Measurements from ENCODE around the gene NFIX. TPM values are rescaled to one million over a fixed set of nuclear protein-coding genes. Genes with fewer than 3 reads are reported as not detected.

Gene NFIX
- total RNA-seq, 1 donor from 2014 or later = 8.4 TPM

GRCh38 chr19:12996406-12997094, 1.3 kb downstream of the NFIX start:
- H3K4me3 Mint-ChIP-seq (ENCODE audit: unreplicated experiment) = peak overlapping the region; percentile 73
- peaks cover 11% of the 10 kb centered on the region for H3K36me3 Mint-ChIP-seq (ENCODE audit: low read depth, unreplicated experiment)
- peak overlapping the region; percentile 63 for H3K27ac ChIP-seq (ENCODE audit: low read depth, low read length)
- peak overlapping the region; percentile 75 for H2AFZ ChIP-seq (ENCODE audit: low read depth, low read length)
- H3K27me3 ChIP-seq (ENCODE audit: insufficient read depth, low read length) = no peaks in the 10 kb centered on the region
- H3K27me3 Mint-ChIP-seq (ENCODE audit: low read depth, unreplicated experiment) = peaks cover 77% of the 10 kb centered on the region
- no peak overlapping the region for H3K27ac Mint-ChIP-seq (ENCODE audit: unreplicated experiment)
- peaks cover 6% of the 10 kb centered on the region for H3K9me3 Mint-ChIP-seq (ENCODE audit: unreplicated experiment)
- TF ChIP-seq CTCF (IDR thresholded peaks at IDR 0.05; ENCODE audit: insufficient read depth, low read depth, low read length) (no peak), EZH2 (IDR thresholded peaks at IDR 0.05; ENCODE audit: insufficient read depth, low read length) (no peak)
- peaks cover 60% of the 10 kb centered on the region for H3K79me2 ChIP-seq (ENCODE audit: insufficient read depth, low read length)
- H3K36me3 ChIP-seq (ENCODE audit: insufficient read depth, low read length) = peaks cover 5% of the 10 kb centered on the region
- H3K4me1 ChIP-seq (ENCODE audit: insufficient read depth, low read length) = peaks cover 24% of the 10 kb centered on the region
- H3K4me1 Mint-ChIP-seq (ENCODE audit: low read depth, unreplicated experiment) = no peaks in the 10 kb centered on the region
- peaks cover 43% of the 10 kb centered on the region for H4K20me1 ChIP-seq (ENCODE audit: insufficient read depth, low read length)
- DNase-seq (ENCODE audit: low read depth) (no peak), FAIRE-seq (no peak)
- peak overlapping the region; percentile 87 for H3K9ac ChIP-seq (ENCODE audit: low read length)
- peak overlapping the region; percentile 72 for H3K4me3 ChIP-seq (ENCODE audit: insufficient read depth, low read depth, low read length)
- H3K9me3 ChIP-seq (ENCODE audit: insufficient read depth, low read depth, low read length) = no peaks in the 10 kb centered on the region
- peak overlapping the region; percentile 86 for H3K4me2 ChIP-seq (ENCODE audit: low read length)

GRCh38 chr19:12997179-12997966, 2.1 kb downstream of the NFIX start:
- Histone ChIP-seq H2AFZ (ENCODE audit: low read depth, low read length) (no peak overlapping the region), H3K27ac (ENCODE audit: low read depth, low read length) (no peak overlapping the region), H3K36me3 (ENCODE audit: insufficient read depth, low read length) (peaks cover 5% of the 10 kb centered on the region), H3K27me3 (ENCODE audit: insufficient read depth, low read length) (no peaks in the 10 kb centered on the region), H3K79me2 (ENCODE audit: insufficient read depth, low read length) (peaks cover 68% of the 10 kb centered on the region), H3K9me3 (ENCODE audit: insufficient read depth, low read depth, low read length) (no peaks in the 10 kb centered on the region), H3K9ac (ENCODE audit: low read length) (peak overlapping the region; percentile 87), H3K4me3 (ENCODE audit: insufficient read depth, low read depth, low read length) (peak overlapping the region; percentile 72), H3K4me2 (ENCODE audit: low read length) (peak overlapping the region; percentile 86), H3K4me1 (ENCODE audit: insufficient read depth, low read length) (peaks cover 28% of the 10 kb centered on the region), H4K20me1 (ENCODE audit: insufficient read depth, low read length) (peaks cover 50% of the 10 kb centered on the region)
- peaks cover 71% of the 10 kb centered on the region for H3K27me3 Mint-ChIP-seq (ENCODE audit: low read depth, unreplicated experiment)
- TF ChIP-seq CTCF (IDR thresholded peaks at IDR 0.05; ENCODE audit: insufficient read depth, low read depth, low read length) = no peak
- no peak for TF ChIP-seq EZH2 (IDR thresholded peaks at IDR 0.05; ENCODE audit: insufficient read depth, low read length)
- peaks cover 5% of the 10 kb centered on the region for H3K9me3 Mint-ChIP-seq (ENCODE audit: unreplicated experiment)
- H3K36me3 Mint-ChIP-seq (ENCODE audit: low read depth, unreplicated experiment) = peaks cover 11% of the 10 kb centered on the region
- FAIRE-seq (no peak), DNase-seq (ENCODE audit: low read depth) (no peak)
- H3K27ac Mint-ChIP-seq (ENCODE audit: unreplicated experiment) = no peak overlapping the region
- H3K4me3 Mint-ChIP-seq (ENCODE audit: unreplicated experiment) = peak overlapping the region; percentile 73
- no peaks in the 10 kb centered on the region for H3K4me1 Mint-ChIP-seq (ENCODE audit: low read depth, unreplicated experiment)

Measured in astrocyte (in vitro differentiated cells and primary cell).